ENCODE data around the gene TUBB2B. TPM values are rescaled to one million over a fixed set of nuclear protein-coding genes. Genes with fewer than 3 reads are reported as not detected.

TUBB2B gene
- total and polyA plus RNA-seq, 9 of the 15 experiments (the other 6 are each of a cell fraction or from before 2014, with no cell fraction given) = 0.11 to 9.7 (median 4.6) TPM

DNA sequence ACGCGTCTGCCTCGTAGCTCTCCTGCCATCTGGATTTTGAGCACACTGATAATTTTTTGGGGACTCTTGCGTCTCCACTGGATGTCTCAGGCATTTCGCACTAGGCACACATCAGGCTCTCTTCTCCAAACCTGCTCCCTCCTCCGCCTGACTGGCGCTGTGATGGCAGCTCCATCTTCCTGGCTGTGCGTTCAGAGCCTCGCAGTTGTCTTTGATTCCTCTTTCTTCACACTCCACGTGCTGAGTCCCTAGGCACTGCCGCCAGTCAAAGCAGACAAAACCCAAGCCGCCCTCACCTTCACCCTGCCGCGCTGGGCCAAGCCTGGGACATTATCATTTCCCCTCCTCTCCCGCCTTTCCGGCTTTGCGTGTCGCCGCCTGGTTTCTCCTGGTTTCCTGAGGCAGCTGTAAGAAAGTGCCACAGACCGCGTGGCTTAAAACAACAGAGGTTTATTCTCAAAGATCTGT lies 32.1 kb upstream of the TUBB2B start (continued):
- TF ChIP-seq ZMIZ1 (IDR thresholded peaks at IDR 0.05; ENCODE audit: low read depth in 2 of 2, low read length in 2 of 2) (no peak), ZNF165 (CRISPR knock-in tag; IDR thresholded peaks at IDR 0.05; ENCODE audit: borderline replicate concordance) (no peak), PKNOX1 (IDR thresholded peaks at IDR 0.05) (peak; percentile 27; the same call in 1 of the 2 replicates), TEAD2 (tag; IDR thresholded peaks at IDR 0.05) (no peak), RFX1 (IDR thresholded peaks at IDR 0.05) (no peak), CBX3 (IDR thresholded peaks at IDR 0.05; ENCODE audit: borderline replicate concordance in 1 of 2, low read length in 2 of 2) (0 out of 3 replicates have a peak, but pooled peaks of 1 of the 2 experiments have one; percentile 21), PRMT5 (CRISPR knock-in tag; IDR thresholded peaks at IDR 0.05) (no peak), RBM14 (IDR thresholded peaks at IDR 0.05; ENCODE audit: borderline replicate concordance, insufficient read depth, low read depth, low read length) (no peak), TCF15 (CRISPR knock-in tag; IDR thresholded peaks at IDR 0.05) (no peak), FOXP1 (CRISPR knock-in tag; IDR thresholded peaks at IDR 0.05) (no peak), ZNF24 (IDR thresholded peaks at IDR 0.05) (no peak), KAT8 (IDR thresholded peaks at IDR 0.05; ENCODE audit: low read depth) (no peak), FIP1L1 (IDR thresholded peaks at IDR 0.05; ENCODE audit: low read depth, low read length, poor library complexity, severe bottlenecking) (no peak), ZNF644 (tag; IDR thresholded peaks at IDR 0.05; ENCODE audit: low read depth) (no peak), KDM2B (CRISPR knock-in tag; IDR thresholded peaks at IDR 0.05) (no peak), SETDB1 (IDR thresholded peaks at IDR 0.05; ENCODE audit: low read length) (no peak), IRF9 (tag; IDR thresholded peaks at IDR 0.05) (no peak), ETV1 (tag; conservative IDR thresholded peaks at IDR 0.05; ENCODE audit: low read depth) (peak; percentile 55), ZBTB49 (CRISPR knock-in tag; IDR thresholded peaks at IDR 0.05; ENCODE audit: borderline replicate concordance) (no peak)
- TF ChIP-seq, protein P1, sequence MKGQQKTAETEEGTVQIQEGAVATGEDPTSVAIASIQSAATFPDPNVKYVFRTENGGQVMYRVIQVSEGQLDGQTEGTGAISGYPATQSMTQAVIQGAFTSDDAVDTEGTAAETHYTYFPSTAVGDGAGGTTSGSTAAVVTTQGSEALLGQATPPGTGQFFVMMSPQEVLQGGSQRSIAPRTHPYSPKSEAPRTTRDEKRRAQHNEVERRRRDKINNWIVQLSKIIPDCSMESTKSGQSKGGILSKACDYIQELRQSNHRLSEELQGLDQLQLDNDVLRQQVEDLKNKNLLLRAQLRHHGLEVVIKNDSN (CRISPR knock-in tag; IDR thresholded peaks at IDR 0.05) = peak; percentile 47; the same call in 1 of the 2 replicates
